OCI-LY3 (cell line): ENCODE results near the gene NTN5.

Source experiments
- CTCF ChIP-seq: fragments of 200-600, 300-600 bp; sonication (generic); IDR thresholded peaks from 2 replicates; pipeline ENCODE4 v1.5.1; 2014; ENCODE audit warnings: antibody characterized with exemption, low read length, low read depth
- EZH2phosphoT487 ChIP-seq: fragments of 200-600 bp; shearing (Covaris generic); IDR thresholded peaks from 2 replicates; pipeline ENCODE4 v1.6.1; 2018; ENCODE audit warnings: antibody characterized with exemption, mixed run types, low read depth

- TF ChIP-seq EZH2phosphoT487 (no peak), CTCF (no peak)
Measured at GRCh38 chr19:48635966-48636858, 36.6 kb downstream of the NTN5 start.
